ENCODE measurements around the gene SHISA9.

GRCh38 chr16:13205352-13205751 lies 304.0 kb downstream of the SHISA9 start:
- TF ChIP-seq CTCF (IDR thresholded peaks at IDR 0.05), result no peak
- no peak for TF ChIP-seq POLR2A (IDR thresholded peaks at IDR 0.05)
